DND-41 (cell line): ENCODE data around the gene NDUFC1.

Source experiments
- CTCF ChIP-seq: IDR thresholded peaks from 2 replicates; pipeline ENCODE4 v1.5.1; 2012; ENCODE audit warnings: borderline replicate concordance, low read length, moderate library complexity, mild to moderate bottlenecking; ENCODE audit not compliant: poor library complexity, severe bottlenecking; ENCODE audit errors: extremely low read depth
- EZH2 ChIP-seq: IDR thresholded peaks from 3 replicates; pipeline ENCODE4 v1.6.1; 2012; ENCODE audit warnings: borderline replicate concordance, low read depth, mild to moderate bottlenecking, moderate library complexity, low read length, inconsistent platforms; ENCODE audit not compliant: severe bottlenecking

GRCh38 chr4:139312552-139313332 is 10.5 kb upstream of the NDUFC1 start:
- TF ChIP-seq CTCF (no peak), EZH2 (no peak)
